Midbrain (tissue), 1 donor: ENCODE data around the gene ENHO.

Experiments used
- DNase-seq: peaks from one replicate; lab custom pipeline; 2025; lab: John Stamatoyannopoulos, UW

ENHO gene

GRCh38 chr9:34524349-34524748 is 1.6 kb upstream of the ENHO start:
- no peak for DNase-seq

- DNase-seq: no peak
Observed at GRCh38 chr9:34522091-34522887, 501 bp downstream of the ENHO start.

- DNase-seq: no peak
Observed at GRCh38 chr9:34521406-34522045, 1.3 kb downstream of the ENHO start.

- no peak for DNase-seq
Observed at GRCh38 chr9:34520505-34521385, 2.0 kb downstream of the ENHO start.

- DNase-seq: no peak
Observed at GRCh38 chr9:34520096-34520495, 2.7 kb downstream of the ENHO start.

GRCh38 chr9:34519321-34520020 is 3.3 kb downstream of the ENHO start:
- no peak for DNase-seq

GRCh38 chr9:34518896-34519295 is 3.9 kb downstream of the ENHO start:
- no peak for DNase-seq

GRCh38 chr9:34518110-34518616 is 4.6 kb downstream of the ENHO start:
- no peak for DNase-seq

- no peak for DNase-seq
Observed at GRCh38 chr9:34517185-34517584, 5.6 kb downstream of the ENHO start.

- DNase-seq: no peak
Observed at GRCh38 chr9:34515959-34516358, 6.8 kb downstream of the ENHO start.

GRCh38 chr9:34514816-34515215 is 8.0 kb downstream of the ENHO start:
- DNase-seq: no peak

GRCh38 chr9:34514401-34514800 is 8.4 kb downstream of the ENHO start:
- no peak for DNase-seq

GRCh38 chr9:34513567-34514214 is 9.1 kb downstream of the ENHO start:
- peak; percentile 63 for DNase-seq

- peak; percentile 58 for DNase-seq
Observed at GRCh38 chr9:34512131-34513078, 10.4 kb downstream of the ENHO start.

GRCh38 chr9:34510497-34511468 is 12.0 kb downstream of the ENHO start:
- no peak for DNase-seq

GRCh38 chr9:34508951-34509350 is 13.8 kb downstream of the ENHO start:
- no peak for DNase-seq

- DNase-seq: no peak
Observed at GRCh38 chr9:34508463-34508862, 14.3 kb downstream of the ENHO start.

- no peak for DNase-seq
Observed at GRCh38 chr9:34507966-34508365, 14.8 kb downstream of the ENHO start.

GRCh38 chr9:34507556-34507955 is 15.2 kb downstream of the ENHO start:
- DNase-seq: no peak
